Activated CD4-positive, CD25-positive, alpha-beta regulatory T cell (primary cell): Measurements from ENCODE around the gene FLT3LG.
"Not testable (repeated sequence)": the region's sequence is repeated elsewhere in the genome, so short reads cannot be mapped to it uniquely, and the experiment has no call there.

Source experiments
- DNase-seq, 4 experiments: peaks; one replicate each; lab custom pipeline; 2025; lab: John Stamatoyannopoulos, UW

The FLT3LG gene

GRCh38 chr19:49461656-49462055 is 12.4 kb upstream of the FLT3LG start:
- no peak for DNase-seq

GRCh38 chr19:49462492-49462891 is 11.5 kb upstream of the FLT3LG start:
- DNase-seq: no peak

- no peak for DNase-seq
Measured at GRCh38 chr19:49463960-49464740, 9.9 kb upstream of the FLT3LG start.

GRCh38 chr19:49465371-49465770 is 8.6 kb upstream of the FLT3LG start:
- DNase-seq: no peak

GRCh38 chr19:49468199-49468598 is 5.8 kb upstream of the FLT3LG start:
- no peak for DNase-seq

- peak; percentile 25 to 73 (median 52) for DNase-seq
Measured at GRCh38 chr19:49468746-49469447, 5.1 kb upstream of the FLT3LG start.

- DNase-seq: peak; percentile 37 to 50 (median 46)
Measured at GRCh38 chr19:49469828-49470614, 4.0 kb upstream of the FLT3LG start.

GRCh38 chr19:49470615-49470978 is 3.4 kb upstream of the FLT3LG start:
- no peak for DNase-seq

- DNase-seq: no peak
Measured at GRCh38 chr19:49472936-49473335, 1.1 kb upstream of the FLT3LG start.

- DNase-seq: not testable (repeated sequence)
Measured at GRCh38 chr19:49473501-49473867, 531 bp upstream of the FLT3LG start.

- DNase-seq: no peak
Measured at GRCh38 chr19:49474542-49474924, 518 bp downstream of the FLT3LG start.

- DNase-seq: no peak
Measured at GRCh38 chr19:49475191-49475917, 1.3 kb downstream of the FLT3LG start.

GRCh38 chr19:49475995-49476880 is 2.2 kb downstream of the FLT3LG start:
- DNase-seq: peak; percentile 45 to 56 (median 46)

- no peak for DNase-seq
Measured at GRCh38 chr19:49479975-49480628, 6.1 kb downstream of the FLT3LG start.

GRCh38 chr19:49481020-49481683 is 7.1 kb downstream of the FLT3LG start:
- no peak for DNase-seq

GRCh38 chr19:49486232-49486631 is 12.2 kb downstream of the FLT3LG start:
- DNase-seq: no peak

GRCh38 chr19:49486710-49487276 is 12.8 kb downstream of the FLT3LG start:
- no peak for DNase-seq

GRCh38 chr19:49487277-49488045 is 13.4 kb downstream of the FLT3LG start, which contains the start of gene RPL13A:
TSS of gene RPL13A (plus strand) at chr19:49487608. CDS start at chr19:49487630, 22 bp downstream.
- DNase-seq: peak; percentile 98 to 99 (median 99)
